PC-3 (cell line): Measurements from ENCODE around the gene PTPRH. TPM values are rescaled to one million over a fixed set of nuclear protein-coding genes. Genes with fewer than 3 reads are reported as not detected.

Experiments used
- ATAC-seq: fragments of 200-7000 bp; cut with Tn5 transposase; 2 replicates; pipeline ENCODE4 v1.9.1; 2020; ENCODE audit warnings: mild to moderate bottlenecking, moderate library complexity
- BruUV-seq: library from RNA; stranded (reverse); fragments of 400-500 nt; replicated peaks from 2 replicates; lab custom pipeline; 2021; lab: Mats Ljungman, UMichigan
- CTCF ChIA-PET: fragments of 300-600 bp; sonication (Branson Sonifier 250); formaldehyde crosslinking; loops from one replicate; lab custom pipeline; 2022; ENCODE audit warnings: antibody characterized with exemption; lab: Charles Lee
- POLR2A ChIA-PET: fragments of 300-600 bp; sonication (Branson Sonifier 250); formaldehyde crosslinking; loops from one replicate; lab custom pipeline; 2022; ENCODE audit warnings: antibody characterized with exemption; ENCODE audit not compliant: unreplicated experiment; lab: Charles Lee
- DNase-seq: peaks from one replicate; pipeline ENCODE4 v3.0.0-alpha.2; 2015
- H2AFZ ChIP-seq: fragments of 300-600 bp; sonication (generic); 2 replicates; pipeline ENCODE4 v1.6.0; 2016; ENCODE audit warnings: antibody characterized with exemption, low read length
- H3F3A ChIP-seq: fragments of 300-600 bp; sonication (generic); one replicate; pipeline ENCODE4 v1.6.0; 2017; ENCODE audit warnings: antibody characterized with exemption, low read length, control low read depth, mild to moderate bottlenecking; ENCODE audit not compliant: unreplicated experiment
- H3K27ac ChIP-seq: fragments of 300-600 bp; sonication (generic); 2 replicates; pipeline ENCODE4 v1.5.1; 2016; ENCODE audit warnings: mild to moderate bottlenecking, low read length
- H3K27me3 ChIP-seq: fragments of 300-600 bp; sonication (generic); 2 replicates; pipeline ENCODE4 v1.6.1; 2016; ENCODE audit warnings: low read length, mixed read lengths
- H3K36me3 ChIP-seq: fragments of 300-600 bp; sonication (generic); 2 replicates; pipeline ENCODE4 v1.6.1; 2016; ENCODE audit warnings: low read depth, mixed run types, low read length, mixed read lengths
- H3K4me1 ChIP-seq: fragments of 300-600 bp; sonication (generic); 2 replicates; pipeline ENCODE4 v1.5.1; 2016; ENCODE audit warnings: low read length; ENCODE audit not compliant: insufficient read depth
- H3K4me2 ChIP-seq: fragments of 300-600 bp; sonication (generic); 2 replicates; pipeline ENCODE4 v1.6.0; 2016; ENCODE audit warnings: low read length
- H3K4me3 ChIP-seq: fragments of 300-600 bp; sonication (generic); 2 replicates; pipeline ENCODE4 v1.5.1; 2016; ENCODE audit warnings: mild to moderate bottlenecking, low read length, mixed read lengths
- H3K79me2 ChIP-seq: fragments of 300-600 bp; sonication (generic); 2 replicates; pipeline ENCODE4 v1.6.1; 2017; ENCODE audit warnings: low read length, mixed read lengths
- H3K9ac ChIP-seq: fragments of 300-600 bp; sonication (generic); 2 replicates; pipeline ENCODE4 v1.6.0; 2016; ENCODE audit warnings: mild to moderate bottlenecking, low read length
- H3K9me2 ChIP-seq: fragments of 300-600 bp; sonication (generic); replicated peaks from 2 replicates; pipeline ENCODE4 v1.6.1; 2016; ENCODE audit warnings: mixed run types, low read length, mixed read lengths
- H3K9me3 ChIP-seq: fragments of 300-600 bp; sonication (generic); 2 replicates; pipeline ENCODE4 v1.6.1; 2016; ENCODE audit warnings: low read length, mixed read lengths
- H4K20me1 ChIP-seq: fragments of 300-600 bp; sonication (generic); 2 replicates; pipeline ENCODE4 v1.6.1; 2016; ENCODE audit warnings: low read length, mixed read lengths
- EZH2 ChIP-seq: fragments of 300-600 bp; sonication (generic); IDR thresholded peaks from one replicate; pipeline ENCODE4 v1.6.1; 2017; ENCODE audit warnings: antibody characterized with exemption, mild to moderate bottlenecking, low read length; ENCODE audit not compliant: unreplicated experiment
- EZH2phosphoT487 ChIP-seq: fragments of 300-600 bp; sonication (generic); IDR thresholded peaks from 2 replicates; pipeline ENCODE4 v1.6.1; 2018; ENCODE audit warnings: mild to moderate bottlenecking, antibody characterized with exemption, low read length, borderline replicate concordance
- intact Hi-C: fragments of 100-400 bp; cut with micrococcal nuclease; formaldehyde crosslinking; loops from 2 replicates; pipeline ENCODE4 v1.9.0; 2023
- total RNA-seq: library from RNA; depleted of rRNA; stranded (reverse); fragments of >200 nt; gene quantifications from 2 replicates; pipeline ENCODE4 v1.2.3, GENCODE V29; 2014
- TF ChIP-seq, protein P1 (sequence below): fragments of 300-600 bp; sonication (generic); conservative IDR thresholded peaks from 2 replicates; pipeline ENCODE4 v1.5.1; 2017; ENCODE audit warnings: antibody characterized with exemption, low read depth, mild to moderate bottlenecking, low read length

The PTPRH gene
- total RNA-seq, 1 experiment from 2014 or later, result 10.9 TPM

DNA sequence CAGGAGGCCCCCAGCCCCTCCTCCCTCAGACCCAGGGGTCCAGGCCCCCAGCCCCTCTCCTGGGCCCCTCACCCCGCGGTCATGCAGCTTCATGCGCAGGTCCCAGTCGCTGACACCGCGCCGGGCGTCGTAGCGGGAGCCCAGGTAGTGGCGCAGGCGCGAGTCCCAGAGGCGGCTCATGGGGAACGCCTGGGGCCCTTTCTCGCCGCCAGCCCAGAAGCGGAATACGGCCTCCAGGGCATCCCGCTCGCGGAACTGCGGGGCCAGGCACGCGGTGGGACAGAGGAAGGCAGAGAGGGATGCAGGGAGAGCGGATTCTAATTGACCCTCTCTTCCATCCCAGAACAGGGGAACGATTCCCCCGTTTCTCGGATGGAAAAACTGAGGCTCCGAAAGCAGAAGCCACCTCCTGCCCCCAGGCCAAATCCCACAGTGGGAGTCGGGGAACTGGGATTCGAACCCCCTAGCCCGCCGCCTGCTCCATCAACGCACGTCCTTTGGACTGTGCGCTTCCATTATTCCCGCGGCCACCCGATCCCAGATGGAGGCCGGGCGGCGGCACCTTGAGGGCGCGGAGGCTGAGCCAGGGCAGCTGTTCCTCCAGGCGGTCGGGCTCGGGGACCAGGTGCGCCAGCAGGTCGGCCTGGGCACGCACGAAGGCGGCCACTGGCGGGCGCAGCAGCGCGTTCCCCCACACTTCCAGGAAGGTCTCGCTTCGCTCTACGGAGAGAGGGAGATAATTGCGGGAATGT lies 47.6 kb downstream of the PTPRH start:
- ATAC-seq (no peak), DNase-seq (no peak)
- no peaks in the 10 kb centered on the region for H3K79me2 ChIP-seq
- H3F3A ChIP-seq, result no peaks in the 10 kb centered on the region
- TF ChIP-seq EZH2 (no peak), EZH2phosphoT487 (no peak)
- TF ChIP-seq, protein P1, sequence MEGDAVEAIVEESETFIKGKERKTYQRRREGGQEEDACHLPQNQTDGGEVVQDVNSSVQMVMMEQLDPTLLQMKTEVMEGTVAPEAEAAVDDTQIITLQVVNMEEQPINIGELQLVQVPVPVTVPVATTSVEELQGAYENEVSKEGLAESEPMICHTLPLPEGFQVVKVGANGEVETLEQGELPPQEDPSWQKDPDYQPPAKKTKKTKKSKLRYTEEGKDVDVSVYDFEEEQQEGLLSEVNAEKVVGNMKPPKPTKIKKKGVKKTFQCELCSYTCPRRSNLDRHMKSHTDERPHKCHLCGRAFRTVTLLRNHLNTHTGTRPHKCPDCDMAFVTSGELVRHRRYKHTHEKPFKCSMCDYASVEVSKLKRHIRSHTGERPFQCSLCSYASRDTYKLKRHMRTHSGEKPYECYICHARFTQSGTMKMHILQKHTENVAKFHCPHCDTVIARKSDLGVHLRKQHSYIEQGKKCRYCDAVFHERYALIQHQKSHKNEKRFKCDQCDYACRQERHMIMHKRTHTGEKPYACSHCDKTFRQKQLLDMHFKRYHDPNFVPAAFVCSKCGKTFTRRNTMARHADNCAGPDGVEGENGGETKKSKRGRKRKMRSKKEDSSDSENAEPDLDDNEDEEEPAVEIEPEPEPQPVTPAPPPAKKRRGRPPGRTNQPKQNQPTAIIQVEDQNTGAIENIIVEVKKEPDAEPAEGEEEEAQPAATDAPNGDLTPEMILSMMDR, result no peak
- H3K9me2 ChIP-seq, result no peaks in the 10 kb centered on the region
- peaks cover 26% of the 10 kb centered on the region for H3K4me1 ChIP-seq
- intact Hi-C loops, result loop anchor here (10.0 kb wide), 1 partner anchor 87 kb away; the partner anchor contains the start of gene EPS8L1
- no peaks in the 10 kb centered on the region for H4K20me1 ChIP-seq
- no peak overlapping the region for H3K4me2 ChIP-seq
- H3K36me3 ChIP-seq, result no peaks in the 10 kb centered on the region
- H3K9ac ChIP-seq, result no peak overlapping the region
- no peak overlapping the region for H2AFZ ChIP-seq
- no peaks in the 10 kb centered on the region for H3K9me3 ChIP-seq
- ChIA-PET CTCF (interaction anchor here (0.7 kb wide), 1 partner anchor 343 kb away, joined by 3 read pairs; no protein-coding TSS in a partner anchor), POLR2A (no interaction called here)
- BruUV-seq, result no TSS peak
- H3K27ac ChIP-seq, result no peak overlapping the region
- no peak overlapping the region for H3K4me3 ChIP-seq
- no peaks in the 10 kb centered on the region for H3K27me3 ChIP-seq

DNA sequence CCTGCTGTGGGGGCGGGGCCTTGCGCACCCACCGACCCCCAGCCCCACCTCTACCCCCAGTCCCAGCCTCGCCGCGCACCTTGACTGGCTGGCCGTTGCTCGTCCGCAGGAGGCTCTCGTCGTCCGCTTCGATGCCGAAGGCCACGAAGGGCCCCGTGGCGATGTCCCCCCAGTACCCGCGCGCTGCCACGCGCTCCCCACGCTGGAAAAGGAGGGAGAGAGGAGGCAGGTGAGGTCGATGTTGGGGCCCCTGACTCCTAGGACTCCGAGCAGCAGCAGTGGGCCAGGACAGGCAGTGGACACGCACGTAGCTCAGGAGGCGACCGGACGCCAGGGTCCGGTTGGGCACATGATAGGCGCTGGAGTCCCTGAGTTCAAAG lies 48.3 kb downstream of the PTPRH start:
- intact Hi-C loops, result loop anchor here (1.0 to 10.0 kb wide), 3 partner anchors 15 to 86 kb away; partner anchors contain the start of gene EPS8L1
- Histone ChIP-seq H3K27ac (no peak overlapping the region), H3K9me2 (no peaks in the 10 kb centered on the region), H3K9me3 (no peaks in the 10 kb centered on the region), H3K4me1 (peaks cover 26% of the 10 kb centered on the region), H3K79me2 (no peaks in the 10 kb centered on the region), H2AFZ (no peak overlapping the region), H3K27me3 (no peaks in the 10 kb centered on the region), H4K20me1 (no peaks in the 10 kb centered on the region), H3K4me3 (no peak overlapping the region), H3K4me2 (no peak overlapping the region), H3K36me3 (no peaks in the 10 kb centered on the region), H3K9ac (no peak overlapping the region), H3F3A (no peaks in the 10 kb centered on the region)
- DNase-seq (no peak), ATAC-seq (no peak)
- TF ChIP-seq EZH2phosphoT487 (no peak), EZH2 (no peak)
- TF ChIP-seq, protein P1, result no peak
- POLR2A ChIA-PET, result no interaction called here
- CTCF ChIA-PET, result interaction anchor here (0.8 to 2.6 kb wide), 3 partner anchors 12 to 20 kb away, joined by 4 to 25 read pairs (median 7); partner anchors contain the start of gene TNNT1
- no TSS peak for BruUV-seq
